Coronary artery (tissue), 2 donors: ENCODE measurements around the gene BBS9.
"Not testable (repeated sequence)": the region's sequence is repeated elsewhere in the genome, so short reads cannot be mapped to it uniquely, and the experiment has no call there.

ENCODE experiments used
- DNase-seq: peaks from one replicate; pipeline ENCODE4 v3.0.0-alpha.2; 2017; ENCODE audit warnings: low spot score
- H3K27ac ChIP-seq, 2 donors: fragments of 200-600 bp; sonication (generic); one replicate each; pipeline ENCODE4 v1.5.1; 2016 to 2019
- H3K4me3 ChIP-seq: fragments of 200-600 bp; sonication (generic); 2 replicates; pipeline ENCODE4 v1.5.1; 2016; ENCODE audit warnings: mild to moderate bottlenecking, moderate library complexity
- CTCF ChIP-seq: fragments of 200-600 bp; sonication (generic); IDR thresholded peaks from one replicate; pipeline ENCODE4 v1.5.1; 2019; ENCODE audit warnings: antibody characterized with exemption

BBS9 gene

GRCh38 chr7:33215992-33216391, 86.6 kb downstream of the BBS9 start:
- no peak overlapping the region for H3K4me3 ChIP-seq
- DNase-seq, result no peak
- H3K27ac ChIP-seq, result no peak overlapping the region
- no peak for TF ChIP-seq CTCF

DNA sequence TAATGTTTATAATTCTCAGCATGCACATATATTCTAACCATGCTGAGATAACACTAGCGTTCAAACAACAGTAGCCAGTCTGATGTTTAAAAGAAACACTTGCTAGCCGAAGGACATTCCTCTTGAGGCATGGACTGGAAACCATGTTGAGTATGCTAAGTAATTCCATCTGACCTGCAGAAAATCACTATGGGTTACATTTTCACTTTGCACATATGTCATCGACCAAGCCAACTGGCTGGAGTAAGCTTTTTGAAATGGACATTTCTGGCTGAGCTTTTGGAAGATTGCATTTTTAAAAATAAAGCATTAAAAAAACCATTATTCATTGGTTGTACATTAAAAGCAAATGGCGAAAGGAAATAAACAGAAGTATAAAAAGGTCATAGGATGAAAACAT, 88.2 kb downstream of the BBS9 start:
- DNase-seq, result no peak
- no peak for TF ChIP-seq CTCF
- H3K27ac ChIP-seq, result no peak overlapping the region
- H3K4me3 ChIP-seq, result no peak overlapping the region

DNA sequence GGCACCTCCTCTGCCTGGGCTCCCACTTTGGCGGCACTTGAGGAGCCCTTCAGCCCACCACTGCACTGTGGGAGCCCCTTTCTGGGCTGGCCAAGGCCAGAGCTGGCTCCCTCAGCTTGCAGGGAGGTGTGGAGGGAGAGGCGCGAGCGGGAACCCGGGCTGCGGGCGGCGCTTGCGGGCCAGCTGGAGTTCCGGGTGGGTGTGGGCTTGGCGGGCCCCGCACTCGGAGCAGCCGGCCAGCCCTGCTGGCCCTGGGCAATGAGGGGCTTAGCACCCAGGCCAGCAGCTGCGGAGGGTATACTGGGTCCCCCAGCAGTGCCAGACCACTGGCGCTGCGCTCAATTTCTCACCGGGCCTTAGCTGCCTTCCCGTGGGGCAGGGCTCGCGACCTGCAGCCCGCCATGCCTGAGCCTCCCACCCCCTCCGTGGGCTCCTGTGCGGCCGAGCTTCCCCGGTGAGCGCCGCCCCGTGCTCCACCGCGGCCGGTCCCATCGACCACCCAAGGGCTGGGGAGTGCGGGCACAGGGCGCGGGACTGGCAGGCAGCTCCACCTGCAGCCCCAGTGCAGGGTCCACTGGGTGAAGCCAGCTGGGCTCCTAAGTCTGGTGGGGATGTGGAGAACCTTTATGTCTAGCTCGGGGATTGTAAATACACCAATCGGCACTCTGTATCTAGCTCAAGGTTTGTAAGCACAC, 89.6 kb downstream of the BBS9 start:
- not testable (repeated sequence) for H3K4me3 ChIP-seq, DNase-seq

GRCh38 chr7:33220231-33220630, 90.9 kb downstream of the BBS9 start:
- Histone ChIP-seq H3K27ac (no peak overlapping the region), H3K4me3 (no peak overlapping the region)
- no peak for DNase-seq
- TF ChIP-seq CTCF, result no peak

More for the DNA sequence above, 89.6 kb downstream of the BBS9 start:
- H3K27ac ChIP-seq, result not testable (repeated sequence)

GRCh38 chr7:33221390-33221789, 92.0 kb downstream of the BBS9 start:
- DNase-seq, result no peak
- no peak overlapping the region for H3K4me3 ChIP-seq
- TF ChIP-seq CTCF, result no peak
- no peak overlapping the region for H3K27ac ChIP-seq

DNA sequence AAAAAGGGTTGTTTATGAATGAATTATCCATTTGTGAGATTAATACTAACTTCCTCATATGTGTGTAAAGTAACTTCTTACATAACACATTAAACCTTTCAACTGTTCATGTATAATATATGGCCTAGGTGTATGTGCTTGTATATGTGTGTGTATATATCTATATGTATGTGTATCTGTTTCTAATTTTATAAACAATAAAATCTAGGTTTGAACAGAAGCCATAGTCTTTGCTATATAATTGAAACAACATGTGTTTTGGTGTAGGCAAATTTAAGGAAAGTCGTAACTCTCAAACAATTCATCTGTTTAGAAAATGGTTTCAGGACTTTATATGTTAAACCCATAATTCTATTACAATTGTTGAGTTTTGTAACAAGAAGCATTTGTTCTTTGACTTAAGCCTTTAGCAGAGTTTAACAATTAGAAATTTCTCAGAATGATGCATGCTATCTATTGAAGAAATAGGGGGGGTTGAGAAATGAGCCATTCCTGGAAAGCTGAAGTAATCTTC, 103.3 kb downstream of the BBS9 start:
- no peak overlapping the region for H3K27ac ChIP-seq
- TF ChIP-seq CTCF, result no peak
- no peak for DNase-seq
- no peak overlapping the region for H3K4me3 ChIP-seq

- TF ChIP-seq CTCF, result no peak
- H3K27ac ChIP-seq, result no peak overlapping the region
- DNase-seq, result no peak
- H3K4me3 ChIP-seq, result no peak overlapping the region
Measured at GRCh38 chr7:33233659-33234058, 104.3 kb downstream of the BBS9 start.
